Spleen (tissue), 11 donors: ENCODE measurements around the gene NARS2. TPM values are rescaled to one million over a fixed set of nuclear protein-coding genes. Genes with fewer than 3 reads are reported as not detected.

Experiments used
- DNase-seq: peaks from one replicate; pipeline ENCODE4 v3.0.0-alpha.2; 2020
- H3K27ac ChIP-seq, 8 donors: fragments of 200-600 bp; sonication (generic) in 7 of 8; 1 replicate in 4 of 8; 2 replicates in 4 of 8; pipeline versions ENCODE4 v1.5.0 to v1.8.0; 2016 to 2021; ENCODE audit warnings: inconsistent platforms in 4 of 8, mild to moderate bottlenecking in 4 of 8, moderate library complexity in 1 of 8
- H3K27me3 ChIP-seq, 7 donors: fragments of 200-600 bp; sonication (generic) in 6 of 7; replicated peaks in 1 of 7; 1 replicate in 4 of 7; 2 replicates in 3 of 7; pipeline versions ENCODE4 v1.5.0 to v1.8.0; 2016 to 2021; ENCODE audit warnings: inconsistent platforms in 3 of 7, mild to moderate bottlenecking in 1 of 7
- H3K36me3 ChIP-seq, 6 donors: fragments of 200-600 bp; sonication (generic) in 5 of 6; 1 replicate in 4 of 6; 2 replicates in 2 of 6; pipeline versions ENCODE4 v1.5.0 to v1.8.0; 2016 to 2021; ENCODE audit warnings: inconsistent platforms in 2 of 6
- H3K4me1 ChIP-seq, 6 donors: fragments of 200-600 bp; sonication (generic) in 5 of 6; 1 replicate in 3 of 6; 2 replicates in 3 of 6; pipeline versions ENCODE4 v1.5.0 to v1.8.0; 2016 to 2021; ENCODE audit warnings: inconsistent platforms in 3 of 6
- H3K4me3 ChIP-seq, 8 donors: fragments of 200-600 bp; sonication (generic) in 7 of 8; 1 replicate in 4 of 8; 2 replicates in 4 of 8; pipeline versions ENCODE4 v1.5.0 to v1.8.0; 2016 to 2021; ENCODE audit warnings: inconsistent platforms in 4 of 8, mild to moderate bottlenecking in 4 of 8, moderate library complexity in 2 of 8
- H3K9me3 ChIP-seq, 8 donors: fragments of 200-600 bp; sonication (generic) in 7 of 8; 1 replicate in 4 of 8; 2 replicates in 4 of 8; pipeline versions ENCODE4 v1.5.0 to v1.8.0; 2016 to 2021; ENCODE audit warnings: inconsistent platforms in 4 of 8
- CTCF ChIP-seq, 11 experiments: fragments of 200-600 bp in 7 of 11; fragments of 450-650 bp in 4 of 11; sonication (generic) in 4 of 11; IDR thresholded peaks in 8 of 11; conservative IDR thresholded peaks in 3 of 11; 1 replicate in 7 of 11; 2 replicates in 4 of 11; pipeline versions ENCODE4 v1.4.0 to v1.8.0; 2016 to 2021; ENCODE audit warnings: antibody characterized with exemption in 11 of 11, inconsistent platforms in 4 of 11, mild to moderate bottlenecking in 1 of 11
- POLR2A ChIP-seq, 3 donors: fragments of 450-650 bp; IDR thresholded peaks; one replicate each; pipeline ENCODE4 v1.5.1; 2017; ENCODE audit warnings: antibody characterized with exemption in 3 of 3, mild to moderate bottlenecking in 1 of 3
- POLR2AphosphoS5 ChIP-seq, 3 donors: sonication (generic); formaldehyde crosslinking; IDR thresholded peaks; one replicate each; pipeline ENCODE4 v1.5.1; 2017; ENCODE audit warnings: antibody characterized with exemption in 3 of 3
- WGBS, 5 donors: extraction: QIAGEN DNeasy Blood & Tissue Kit in 3 of 5; methylation state at CpG; one replicate each; pipeline versions ENCODE4 v1.1.5 to v1.1.7; 2013 to 2018; 5-methylcytosine and 5-hydroxymethylcytosine counted together
- intact Hi-C: fragments of 100-400 bp; cut with DNase I; formaldehyde crosslinking; loops from one replicate; pipeline ENCODE4 v1.15.0; 2023; ENCODE audit warnings: low total_unique reads
- polyA plus RNA-seq, 3 donors: library from polyadenylated mRNA; stranded (reverse); fragments of 200-250 nt; gene quantifications; one replicate each; pipeline ENCODE4 v1.2.1, GENCODE V29; 2013
- total RNA-seq, 7 donors: library from RNA; depleted of rRNA in 3 of 7; stranded (reverse); fragments of >200 nt in 3 of 7; fragmentation: NEBNext Ultra II Directional in 4 of 7; extraction: Animal tissue kit (Norgen Biotek cat#: 25700) in 4 of 7; gene quantifications; one replicate each; pipeline versions ENCODE4 v1.1.0 to v1.2.1, GENCODE V29; 2016 to 2021
- donor health status: healthy with polysubstance abuse.
- donor health status: DM: no; HTN: no; CAD: no; lungs with moderate emphysema.
- donor health status: DM: no; HTN: no; CAD: no.
- donor health status: Bipolar disorder and iron deficiency.
- donor health status: healthy.
- donor health status: DM: no; HTN: no; CAD: no.
- donor health status: DM: yes; HTN: yes; CAD: no.

Gene NARS2
- total and polyA plus RNA-seq, 10 donors, result 11.2 to 19.7 (median 14.6) TPM

- Histone ChIP-seq H3K27me3 (no peaks in the 10 kb centered on the region), H3K27ac (no peak overlapping the region), H3K4me3 (no peak overlapping the region), H3K4me1 (peaks cover 0 to 40% (median 6%) of the 10 kb centered on the region in 6 donors), H3K9me3 (no peaks in the 10 kb centered on the region), H3K36me3 (no peaks in the 10 kb centered on the region)
- 83 to 97% (median 94%) methylated on average over 4 of the region's 4 CpGs for WGBS, 5 donors
- intact Hi-C loops, result no loop called here
- no peak for DNase-seq
- TF ChIP-seq POLR2A (IDR thresholded peaks at IDR 0.05) (no peak), CTCF (IDR thresholded peaks at IDR 0.05 in 8 of 11, conservative IDR thresholded peaks at IDR 0.05 in 3 of 11) (no peak)
These were observed 175.5 kb downstream of the NARS2 start for GRCh38 chr11:78399136-78399535.

- 85 to 96% (median 88%) methylated on average over 1 of the region's 1 CpG for WGBS, 5 donors
- Histone ChIP-seq H3K36me3 (no peaks in the 10 kb centered on the region), H3K27me3 (no peaks in the 10 kb centered on the region), H3K9me3 (no peaks in the 10 kb centered on the region), H3K27ac (no peak overlapping the region), H3K4me3 (no peak overlapping the region), H3K4me1 (peaks cover 0 to 39% (median 5%) of the 10 kb centered on the region in 6 donors)
- intact Hi-C loops, result no loop called here
- no peak for DNase-seq
- TF ChIP-seq POLR2AphosphoS5 (IDR thresholded peaks at IDR 0.05) (no peak), CTCF (IDR thresholded peaks at IDR 0.05 in 8 of 11, conservative IDR thresholded peaks at IDR 0.05 in 3 of 11) (no peak), POLR2A (IDR thresholded peaks at IDR 0.05) (no peak)
These were observed 175.9 kb downstream of the NARS2 start for GRCh38 chr11:78398715-78399114.

- peak in 2 of 11 experiments; percentile 10 to 20 for TF ChIP-seq CTCF (IDR thresholded peaks at IDR 0.05 in 8 of 11, conservative IDR thresholded peaks at IDR 0.05 in 3 of 11)
- no peak for TF ChIP-seq POLR2AphosphoS5 (IDR thresholded peaks at IDR 0.05)
- WGBS, 5 donors, result 41 to 66% (median 46%) methylated on average over 3 of the region's 3 CpGs
- Histone ChIP-seq H3K9me3 (no peaks in the 10 kb centered on the region), H3K36me3 (no peaks in the 10 kb centered on the region), H3K27ac (peak overlapping the region in 3 of 8 donors; percentile 13 to 35 (median 19)), H3K27me3 (no peaks in the 10 kb centered on the region), H3K4me3 (no peak overlapping the region), H3K4me1 (peaks cover 0 to 43% (median 12%) of the 10 kb centered on the region in 6 donors)
- no peak for DNase-seq
- intact Hi-C loops, result no loop called here
These were observed 177.3 kb downstream of the NARS2 start for GRCh38 chr11:78397398-78397797.

GRCh38 chr11:78395597-78395996 is 179.1 kb downstream of the NARS2 start:
- WGBS, 5 donors, result 78 to 96% (median 90%) methylated on average over 1 of the region's 1 CpG
- Histone ChIP-seq H3K36me3 (no peaks in the 10 kb centered on the region), H3K27ac (no peak overlapping the region), H3K27me3 (no peaks in the 10 kb centered on the region), H3K9me3 (no peaks in the 10 kb centered on the region), H3K4me1 (peaks cover 3 to 57% (median 20%) of the 10 kb centered on the region in 6 donors), H3K4me3 (no peak overlapping the region)
- no peak for DNase-seq
- intact Hi-C loops, result no loop called here
- TF ChIP-seq POLR2A (IDR thresholded peaks at IDR 0.05) (no peak), POLR2AphosphoS5 (IDR thresholded peaks at IDR 0.05) (no peak), CTCF (IDR thresholded peaks at IDR 0.05 in 8 of 11, conservative IDR thresholded peaks at IDR 0.05 in 3 of 11) (no peak)
